D721Med (cell line): Measurements from ENCODE around the gene NOC4L.

Experiments
- DNase-seq: peaks from one replicate; pipeline ENCODE4 v3.0.0; 2011; ENCODE audit warnings: low spot score; ENCODE audit not compliant: insufficient read length
- FAIRE-seq: peaks from 2 replicates; lab custom pipeline; 2011; peaks lifted over from hg19 to GRCh38; lab: Jason Lieb, UNC
- CTCF ChIP-seq: IDR thresholded peaks from 2 replicates; pipeline ENCODE4 v1.5.1; 2012; ENCODE audit warnings: mild to moderate bottlenecking, control low read depth; ENCODE audit not compliant: insufficient read depth; ENCODE audit errors: missing control alignments

NOC4L gene

DNA sequence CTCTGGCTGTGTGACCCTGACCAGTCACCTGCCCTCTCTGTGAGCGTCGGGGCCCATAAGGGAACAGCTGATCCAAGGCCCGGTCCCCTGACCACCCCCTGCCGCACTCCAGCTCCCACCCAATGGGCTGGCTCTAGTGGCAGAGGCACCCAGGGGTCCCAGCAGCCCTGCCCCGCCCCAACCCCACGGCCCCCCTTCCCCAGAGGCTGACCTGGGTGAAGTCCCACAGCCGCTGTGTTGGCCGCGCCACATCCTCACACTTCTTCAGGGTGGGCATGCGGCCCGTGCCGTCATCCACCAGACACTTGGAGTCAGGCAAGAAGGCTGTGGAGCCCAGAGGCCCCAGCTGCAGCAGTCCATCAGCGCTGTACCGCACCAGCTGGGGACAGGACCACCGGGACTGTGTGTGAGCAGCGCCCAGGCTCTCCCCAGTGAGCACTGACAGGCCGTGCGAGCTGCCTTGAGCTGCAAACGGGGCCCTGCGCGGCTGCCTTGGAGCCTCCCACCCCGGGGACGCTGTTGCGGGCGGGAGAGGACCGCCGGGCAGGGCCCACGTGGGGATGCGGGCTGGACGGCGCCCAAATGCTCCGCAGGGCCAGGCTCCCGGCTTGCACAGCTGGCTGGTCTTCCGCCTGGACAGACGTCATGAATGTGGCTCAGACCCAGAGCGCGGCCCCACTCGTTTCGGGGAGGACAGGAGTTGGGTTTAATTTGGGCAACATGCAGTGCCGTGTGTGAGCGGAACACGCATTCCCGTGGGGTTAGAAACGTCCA, 53.5 kb downstream of the NOC4L start:
- DNase-seq: no peak
- no peak for TF ChIP-seq CTCF
- no peak for FAIRE-seq

- DNase-seq (no peak), FAIRE-seq (no peak)
- no peak for TF ChIP-seq CTCF
Measured at GRCh38 chr12:132199101-132199500, 54.8 kb downstream of the NOC4L start.

DNA sequence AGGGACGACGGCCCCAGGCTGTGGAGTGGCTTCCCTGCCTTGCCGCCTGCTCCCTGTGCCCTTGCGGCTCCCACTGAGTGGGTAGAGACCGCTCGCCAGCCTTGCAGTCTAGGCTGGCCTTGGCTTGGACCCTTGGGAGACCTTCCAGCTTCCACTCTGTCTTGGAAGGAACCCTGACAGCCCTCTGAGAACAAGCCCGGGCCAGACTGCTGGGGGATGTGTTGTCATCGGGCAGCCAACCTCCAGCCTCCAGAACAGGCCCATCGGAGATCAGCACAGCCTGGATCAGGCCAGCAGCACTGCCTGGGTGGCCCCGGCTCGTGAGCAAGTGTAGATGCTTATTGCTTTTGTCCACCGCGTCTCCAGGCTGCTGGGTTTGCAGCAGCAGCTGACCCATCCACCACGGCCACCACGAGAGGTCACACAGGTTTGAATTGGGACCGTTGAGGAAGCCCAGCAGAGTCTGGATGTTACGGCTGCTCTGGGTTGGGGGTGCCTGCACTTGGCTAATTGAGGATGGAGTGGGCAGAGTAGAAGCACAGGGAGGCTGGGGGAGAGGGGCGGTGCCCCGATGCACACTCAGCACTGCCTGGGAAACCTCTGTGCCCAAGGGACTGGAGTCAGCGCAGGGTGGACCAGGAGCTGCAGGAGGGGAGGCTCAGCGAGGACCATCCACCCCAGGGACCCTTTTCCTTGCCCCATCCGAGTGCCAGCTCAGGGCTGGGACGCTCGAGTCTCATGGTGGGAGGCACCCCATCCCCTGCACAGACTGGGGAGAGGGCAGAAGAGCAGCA, 55.5 kb downstream of the NOC4L start:
- TF ChIP-seq CTCF: no peak
- DNase-seq (no peak), FAIRE-seq (no peak)

DNA sequence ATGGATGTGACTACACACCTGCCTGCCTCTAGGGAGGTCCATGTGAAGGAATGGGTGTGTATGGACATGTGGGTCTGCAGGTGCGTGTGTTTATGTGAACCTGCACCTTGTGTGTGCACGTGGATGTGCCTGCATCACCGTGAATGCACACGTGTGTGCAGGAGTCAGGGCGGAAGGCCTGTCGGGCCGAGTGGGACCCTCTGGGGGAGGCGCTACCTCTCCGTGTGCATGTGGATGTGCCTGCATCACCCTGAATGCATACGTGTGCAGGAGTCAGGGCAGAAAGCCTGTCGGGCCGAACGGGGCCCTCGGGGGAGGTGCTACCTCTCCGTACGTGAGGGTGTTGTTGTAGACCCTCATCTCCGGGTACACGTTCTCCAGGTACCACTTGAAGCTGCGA, 56.5 kb downstream of the NOC4L start:
- no peak for DNase-seq
- no peak for FAIRE-seq
- TF ChIP-seq CTCF: no peak

DNA sequence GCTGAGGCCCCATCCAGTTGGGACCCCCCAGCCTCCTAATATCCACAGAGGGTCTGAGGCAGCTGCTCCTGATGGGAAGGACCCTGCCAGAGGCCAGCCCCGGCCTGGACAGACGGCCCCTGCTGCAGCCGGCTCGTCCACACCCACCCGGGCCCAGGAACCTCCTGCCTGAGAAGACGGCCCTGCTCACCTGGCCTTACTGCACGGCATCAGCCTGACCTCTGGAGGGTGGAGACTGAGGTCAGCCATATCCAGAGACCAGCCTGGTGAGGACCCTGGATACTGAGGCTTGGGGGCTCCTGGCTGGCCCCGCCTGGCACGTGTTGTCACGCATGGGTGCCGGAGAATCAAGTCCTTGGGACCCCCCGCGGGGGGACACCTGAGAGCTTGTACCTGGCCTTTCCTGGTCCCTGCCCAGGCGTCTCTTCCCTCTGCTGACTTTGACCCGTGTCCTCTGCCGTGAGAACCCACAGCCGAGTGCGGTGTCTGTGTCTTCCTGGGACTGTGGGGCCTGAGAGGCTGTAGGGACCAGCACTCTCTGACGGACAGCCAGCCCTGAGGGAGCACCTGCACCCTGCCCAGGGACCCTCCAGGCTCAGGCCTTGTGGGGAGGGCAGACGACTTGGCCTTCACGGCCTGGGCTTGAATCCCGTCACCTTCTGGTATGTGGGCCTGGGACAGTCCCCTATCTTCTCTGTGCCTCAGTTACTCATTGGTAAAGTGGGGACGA, 57.3 kb downstream of the NOC4L start:
- DNase-seq: no peak
- TF ChIP-seq CTCF: no peak
- no peak for FAIRE-seq
